Spleen (tissue), 13 donors: ENCODE measurements around the gene FIZ1. TPM values are rescaled to one million over a fixed set of nuclear protein-coding genes. Genes with fewer than 3 reads are reported as not detected.

Experiments used
- DNase-seq: peaks from one replicate; pipeline ENCODE4 v3.0.0-alpha.2; 2020
- H3K27ac ChIP-seq, 8 donors: fragments of 200-600 bp; sonication (generic) in 7 of 8; 1 replicate in 4 of 8; 2 replicates in 4 of 8; pipeline versions ENCODE4 v1.5.0 to v1.8.0; 2016 to 2021; ENCODE audit warnings: inconsistent platforms in 4 of 8, mild to moderate bottlenecking in 4 of 8, moderate library complexity in 1 of 8
- H3K27me3 ChIP-seq, 7 donors: fragments of 200-600 bp; sonication (generic) in 6 of 7; replicated peaks in 1 of 7; 1 replicate in 4 of 7; 2 replicates in 3 of 7; pipeline versions ENCODE4 v1.5.0 to v1.8.0; 2016 to 2021; ENCODE audit warnings: inconsistent platforms in 3 of 7, mild to moderate bottlenecking in 1 of 7
- H3K36me3 ChIP-seq, 6 donors: fragments of 200-600 bp; sonication (generic) in 5 of 6; 1 replicate in 4 of 6; 2 replicates in 2 of 6; pipeline versions ENCODE4 v1.5.0 to v1.8.0; 2016 to 2021; ENCODE audit warnings: inconsistent platforms in 2 of 6
- H3K4me1 ChIP-seq, 6 donors: fragments of 200-600 bp; sonication (generic) in 5 of 6; 1 replicate in 3 of 6; 2 replicates in 3 of 6; pipeline versions ENCODE4 v1.5.0 to v1.8.0; 2016 to 2021; ENCODE audit warnings: inconsistent platforms in 3 of 6
- H3K4me3 ChIP-seq, 8 donors: fragments of 200-600 bp; sonication (generic) in 7 of 8; 1 replicate in 4 of 8; 2 replicates in 4 of 8; pipeline versions ENCODE4 v1.5.0 to v1.8.0; 2016 to 2021; ENCODE audit warnings: inconsistent platforms in 4 of 8, mild to moderate bottlenecking in 4 of 8, moderate library complexity in 2 of 8
- H3K9me3 ChIP-seq, 8 donors: fragments of 200-600 bp; sonication (generic) in 7 of 8; 1 replicate in 4 of 8; 2 replicates in 4 of 8; pipeline versions ENCODE4 v1.5.0 to v1.8.0; 2016 to 2021; ENCODE audit warnings: inconsistent platforms in 4 of 8
- CTCF ChIP-seq, 11 experiments: fragments of 200-600 bp in 7 of 11; fragments of 450-650 bp in 4 of 11; sonication (generic) in 4 of 11; IDR thresholded peaks in 8 of 11; conservative IDR thresholded peaks in 3 of 11; 1 replicate in 7 of 11; 2 replicates in 4 of 11; pipeline versions ENCODE4 v1.4.0 to v1.8.0; 2016 to 2021; ENCODE audit warnings: antibody characterized with exemption in 11 of 11, inconsistent platforms in 4 of 11, mild to moderate bottlenecking in 1 of 11
- POLR2A ChIP-seq, 3 donors: fragments of 450-650 bp; IDR thresholded peaks; one replicate each; pipeline ENCODE4 v1.5.1; 2017; ENCODE audit warnings: antibody characterized with exemption in 3 of 3, mild to moderate bottlenecking in 1 of 3
- POLR2AphosphoS5 ChIP-seq, 3 donors: sonication (generic); formaldehyde crosslinking; IDR thresholded peaks; one replicate each; pipeline ENCODE4 v1.5.1; 2017; ENCODE audit warnings: antibody characterized with exemption in 3 of 3
- WGBS, 5 donors: extraction: QIAGEN DNeasy Blood & Tissue Kit in 3 of 5; methylation state at CpG; one replicate each; pipeline versions ENCODE4 v1.1.5 to v1.1.7; 2013 to 2018; 5-methylcytosine and 5-hydroxymethylcytosine counted together
- intact Hi-C: fragments of 100-400 bp; cut with DNase I; formaldehyde crosslinking; loops from one replicate; pipeline ENCODE4 v1.15.0; 2023; ENCODE audit warnings: low total_unique reads
- long read RNA-seq, 2 donors: transcript quantifications; one replicate each; lab custom pipeline, GENCODE V29; 2026
- polyA plus RNA-seq, 3 donors: library from polyadenylated mRNA; stranded (reverse); fragments of 200-250 nt; gene quantifications; one replicate each; pipeline ENCODE4 v1.2.1, GENCODE V29; 2013
- total RNA-seq, 7 donors: library from RNA; depleted of rRNA in 3 of 7; stranded (reverse); fragments of >200 nt in 3 of 7; fragmentation: NEBNext Ultra II Directional in 4 of 7; extraction: Animal tissue kit (Norgen Biotek cat#: 25700) in 4 of 7; gene quantifications; one replicate each; pipeline versions ENCODE4 v1.1.0 to v1.2.1, GENCODE V29; 2016 to 2021
- donor health status: healthy with polysubstance abuse.
- donor health status: DM: no; HTN: no; CAD: no; lungs with moderate emphysema.
- donor health status: DM: no; HTN: no; CAD: no.
- donor health status: Bipolar disorder and iron deficiency.
- donor health status: healthy.
- donor health status: DM: no; HTN: no; CAD: no.
- donor health status: DM: yes; HTN: yes; CAD: no.

Gene FIZ1
- 10 to 100 TPM in 5 of 7 donors, 1 to 10 TPM in 2; 7.6 to 17.3 (median 11.4) TPM for total RNA-seq
- polyA plus RNA-seq: 10 to 100 TPM in 1 of 3 donors, 1 to 10 TPM in 2; 5.1 to 11.5 (median 7.8) TPM
- long read RNA-seq, donor 1, full-length matches to known transcripts: 3 of 17 reads
- long read RNA-seq, donor 1, partial matches to known transcripts: 14 of 17 reads
- long read RNA-seq, donor 1, other reads (novel, unspliced or antisense): 0 of 17 reads
- long read RNA-seq, donor 2, full-length matches to known transcripts: 5 of 5 reads
- long read RNA-seq, donor 2, partial matches to known transcripts: 0 of 5 reads
- long read RNA-seq, donor 2, other reads (novel, unspliced or antisense): 0 of 5 reads

- 0 to 1% (median 0%) methylated on average over 22 to 23 of the region's 23 CpGs for WGBS, 5 donors
- H3K4me1 ChIP-seq: peaks cover 5 to 53% (median 37%) of the 10 kb centered on the region in 6 donors
- H3K27ac ChIP-seq: peak within 1 kb of the TSS; percentile 92 to 99 (median 97)
- no peaks in the 10 kb centered on the region for H3K27me3 ChIP-seq
- peaks cover 0 to 4% (median 0%) of the 10 kb centered on the region in 8 donors for H3K9me3 ChIP-seq
- peak within 1 kb of the TSS; percentile 41 to 88 (median 81) for H3K4me3 ChIP-seq
- peak; percentile 96 for DNase-seq
- intact Hi-C loops: no loop called here
- peak in 3 of 11 experiments; percentile 3 to 28 (median 7) for TF ChIP-seq CTCF (IDR thresholded peaks at IDR 0.05 in 8 of 11, conservative IDR thresholded peaks at IDR 0.05 in 3 of 11)
- no peak for TF ChIP-seq POLR2A (IDR thresholded peaks at IDR 0.05)
- TF ChIP-seq POLR2AphosphoS5 (IDR thresholded peaks at IDR 0.05): peak; percentile 84 to 93 (median 86)
- peaks cover 0 to 47% (median 26%) of the 10 kb centered on the region in 6 donors for H3K36me3 ChIP-seq
Observed at GRCh38 chr19:55599468-55599841, at the start of gene FIZ1. FIZ1 (minus strand) TSS chr19:55599517; CDS start chr19:55597865, 1,652 bp downstream.

- TF ChIP-seq POLR2AphosphoS5 (IDR thresholded peaks at IDR 0.05): no peak
- TF ChIP-seq POLR2A (IDR thresholded peaks at IDR 0.05): no peak
- no peak for TF ChIP-seq CTCF (IDR thresholded peaks at IDR 0.05 in 8 of 11, conservative IDR thresholded peaks at IDR 0.05 in 3 of 11)
- Histone ChIP-seq H3K27me3 (peaks cover 0 to 9% (median 0%) of the 10 kb centered on the region in 7 donors), H3K36me3 (peaks cover 0 to 47% (median 13%) of the 10 kb centered on the region in 6 donors), H3K27ac (peak overlapping the region; percentile 82 to 94 (median 90)), H3K4me1 (peaks cover 36 to 92% (median 70%) of the 10 kb centered on the region in 6 donors), H3K4me3 (peak overlapping the region; percentile 51 to 97 (median 81)), H3K9me3 (no peaks in the 10 kb centered on the region)
- intact Hi-C loops: no loop called here
- no peak for DNase-seq
- 22 to 30% (median 25%) methylated on average over 21 to 25 of the region's 25 CpGs for WGBS, 5 donors
Observed at GRCh38 chr19:55648585-55649267, 49.4 kb upstream of the FIZ1 start.

GRCh38 chr19:55647732-55648584, 48.6 kb upstream of the FIZ1 start, which contains the start of gene CCDC106:
CCDC106 (plus strand) TSS chr19:55648212; CDS start chr19:55649047, 835 bp downstream.
- no peak for TF ChIP-seq POLR2A (IDR thresholded peaks at IDR 0.05)
- peak; percentile 61 to 71 (median 67) for TF ChIP-seq POLR2AphosphoS5 (IDR thresholded peaks at IDR 0.05)
- Histone ChIP-seq H3K27ac (peak within 1 kb of the TSS; percentile 82 to 94 (median 90)), H3K9me3 (no peaks in the 10 kb centered on the region), H3K4me3 (peak within 1 kb of the TSS; percentile 51 to 97 (median 81)), H3K4me1 (peaks cover 36 to 93% (median 67%) of the 10 kb centered on the region in 6 donors), H3K36me3 (peaks cover 0 to 47% (median 13%) of the 10 kb centered on the region in 6 donors), H3K27me3 (peaks cover 0 to 10% (median 0%) of the 10 kb centered on the region in 7 donors)
- intact Hi-C loops: no loop called here
- WGBS, 5 donors: 1 to 5% (median 2%) methylated on average over 27 to 87 of the region's 87 CpGs
- peak; percentile 90 for DNase-seq
